ENCODE results near the gene CCNJL.

Gene CCNJL

GRCh38 chr5:160211352-160211751 is 101.0 kb downstream of the CCNJL start:
- no peak for FAIRE-seq

DNA sequence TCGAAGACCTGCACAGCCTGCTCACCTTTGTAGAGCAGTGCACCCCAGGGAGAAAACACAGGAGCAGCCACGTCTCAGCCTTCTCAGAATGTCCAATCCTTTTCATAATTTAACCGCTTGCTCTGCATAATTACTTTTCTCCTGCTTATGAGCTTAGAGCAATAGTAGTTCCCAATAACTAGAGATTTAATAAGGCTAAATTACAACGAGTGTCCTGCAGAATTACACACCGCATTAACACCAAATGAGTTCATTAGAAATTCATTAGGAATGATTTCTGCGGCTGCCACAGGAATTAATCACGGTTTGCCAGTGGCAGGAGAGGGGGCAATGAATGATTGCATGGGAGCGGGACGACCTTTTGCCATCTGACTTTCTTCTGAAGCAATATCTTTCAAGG is 101.8 kb downstream of the CCNJL start:
- FAIRE-seq: no peak

- no peak for FAIRE-seq
These were observed 102.4 kb downstream of the CCNJL start for GRCh38 chr5:160209917-160210316.

- FAIRE-seq: no peak
These were observed 105.3 kb downstream of the CCNJL start for GRCh38 chr5:160207061-160207460.
